Measurements from ENCODE around the gene LUC7L3.

The LUC7L3 gene

GRCh38 chr17:50710650-50711049 is 8.8 kb upstream of the LUC7L3 start:
- H3K36me3 Mint-ChIP-seq (ENCODE audit: low read depth), result peaks cover 5% of the 10 kb centered on the region
- peaks cover 12% of the 10 kb centered on the region for H3K27me3 Mint-ChIP-seq (ENCODE audit: low read depth, poor library complexity)
- no peak overlapping the region for H3K27ac Mint-ChIP-seq
- H3K4me3 Mint-ChIP-seq, result no peak overlapping the region
- peaks cover 65% of the 10 kb centered on the region for H3K4me1 Mint-ChIP-seq
- no peak for DNase-seq
- no peaks in the 10 kb centered on the region for H3K9me3 Mint-ChIP-seq
- no peak for TF ChIP-seq CTCF (IDR thresholded peaks at IDR 0.05)

- Mint-ChIP-seq H3K9me3 (no peaks in the 10 kb centered on the region), H3K36me3 (ENCODE audit: low read depth) (no peaks in the 10 kb centered on the region), H3K27me3 (ENCODE audit: low read depth, poor library complexity) (peaks cover 14% of the 10 kb centered on the region), H3K4me3 (peak overlapping the region; percentile 11), H3K27ac (peak overlapping the region; percentile 69), H3K4me1 (peaks cover 58% of the 10 kb centered on the region)
- DNase-seq, result no peak
- TF ChIP-seq CTCF (IDR thresholded peaks at IDR 0.05), result no peak
Measured at GRCh38 chr17:50712641-50713040, 6.8 kb upstream of the LUC7L3 start.

GRCh38 chr17:50715471-50715870 is 3.9 kb upstream of the LUC7L3 start:
- peaks cover 32% of the 10 kb centered on the region for H3K4me1 Mint-ChIP-seq
- no peak for TF ChIP-seq CTCF (IDR thresholded peaks at IDR 0.05)
- no peak overlapping the region for H3K27ac Mint-ChIP-seq
- DNase-seq, result no peak
- no peaks in the 10 kb centered on the region for H3K9me3 Mint-ChIP-seq
- H3K4me3 Mint-ChIP-seq, result no peak overlapping the region
- H3K27me3 Mint-ChIP-seq (ENCODE audit: low read depth, poor library complexity), result peaks cover 15% of the 10 kb centered on the region
- H3K36me3 Mint-ChIP-seq (ENCODE audit: low read depth), result no peaks in the 10 kb centered on the region

GRCh38 chr17:50719924-50720794 is 756 bp downstream of the LUC7L3 start:
- peaks cover 3% of the 10 kb centered on the region for H3K27me3 Mint-ChIP-seq (ENCODE audit: low read depth, poor library complexity)
- H3K4me3 Mint-ChIP-seq, result peak overlapping the region; percentile 99

GRCh38 chr17:50721194-50722010 is 2.0 kb downstream of the LUC7L3 start:
- peaks cover 2% of the 10 kb centered on the region for H3K27me3 Mint-ChIP-seq (ENCODE audit: low read depth, poor library complexity)
- DNase-seq, result no peak
- H3K4me1 Mint-ChIP-seq, result peaks cover 29% of the 10 kb centered on the region
- TF ChIP-seq CTCF (IDR thresholded peaks at IDR 0.05), result no peak
- H3K4me3 Mint-ChIP-seq, result peak overlapping the region; percentile 99
- peak overlapping the region; percentile 100 for H3K27ac Mint-ChIP-seq
- H3K36me3 Mint-ChIP-seq (ENCODE audit: low read depth), result peaks cover 22% of the 10 kb centered on the region
- H3K9me3 Mint-ChIP-seq, result no peaks in the 10 kb centered on the region

More at GRCh38 chr17:50719924-50720794, 756 bp downstream of the LUC7L3 start:
- no peak for TF ChIP-seq CTCF (IDR thresholded peaks at IDR 0.05)
- peak overlapping the region; percentile 100 for H3K27ac Mint-ChIP-seq
- DNase-seq, result no peak
- H3K36me3 Mint-ChIP-seq (ENCODE audit: low read depth), result peaks cover 19% of the 10 kb centered on the region
- H3K9me3 Mint-ChIP-seq, result no peaks in the 10 kb centered on the region
- H3K4me1 Mint-ChIP-seq, result peaks cover 25% of the 10 kb centered on the region
